ELR (cell line): ENCODE data around the gene C2orf92.
A peak's percentile ranks its signal among the peaks of the same experiment; 100 is the strongest.

Source experiments
- DNase-seq: peaks from one replicate; pipeline ENCODE4 v3.0.0-alpha.2; 2015; ENCODE audit warnings: low read depth

C2orf92 gene

DNA sequence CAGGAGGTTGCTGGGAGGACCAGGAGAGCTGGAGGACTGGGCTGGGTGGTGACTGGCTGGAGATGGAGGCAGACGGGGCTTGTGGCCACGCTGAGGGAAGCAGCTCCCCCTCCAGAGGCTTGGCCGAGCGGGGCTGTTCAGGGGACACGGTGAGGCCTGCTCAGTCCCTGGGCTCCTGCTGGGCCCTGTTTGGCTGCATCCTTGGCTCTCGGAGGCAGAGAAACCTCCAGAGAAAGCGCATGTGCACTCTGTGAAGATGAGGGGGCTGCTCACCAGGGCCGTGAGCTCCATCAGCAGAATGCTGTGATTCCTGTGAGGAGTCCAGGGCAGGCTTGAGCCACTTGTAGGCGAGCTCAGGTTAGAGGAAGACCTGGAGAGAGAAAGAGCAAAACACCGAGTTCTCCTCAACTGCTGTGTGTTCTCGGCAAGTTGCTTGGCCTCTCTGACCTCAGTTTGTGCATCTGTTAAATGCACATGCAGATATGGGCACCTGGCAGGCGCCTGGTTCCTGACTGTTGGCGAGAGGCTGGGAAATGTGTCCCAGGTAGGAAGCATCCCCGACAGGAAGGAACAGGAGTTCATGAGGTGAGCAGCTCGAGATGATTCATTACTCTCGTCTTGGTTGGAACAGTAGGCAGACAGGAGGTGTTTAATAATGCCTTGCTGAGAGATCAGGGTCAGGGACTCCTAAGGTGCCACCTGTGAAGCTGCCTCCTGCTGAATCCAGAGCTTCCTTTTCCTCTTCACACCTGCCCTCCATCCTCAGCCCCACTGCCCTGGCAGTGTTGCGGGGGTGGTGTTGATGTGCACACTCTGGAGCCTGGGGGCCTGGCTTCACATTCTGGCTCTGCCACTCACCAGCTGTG is 44.8 kb downstream of the C2orf92 start:
- DNase-seq: no peak

DNA sequence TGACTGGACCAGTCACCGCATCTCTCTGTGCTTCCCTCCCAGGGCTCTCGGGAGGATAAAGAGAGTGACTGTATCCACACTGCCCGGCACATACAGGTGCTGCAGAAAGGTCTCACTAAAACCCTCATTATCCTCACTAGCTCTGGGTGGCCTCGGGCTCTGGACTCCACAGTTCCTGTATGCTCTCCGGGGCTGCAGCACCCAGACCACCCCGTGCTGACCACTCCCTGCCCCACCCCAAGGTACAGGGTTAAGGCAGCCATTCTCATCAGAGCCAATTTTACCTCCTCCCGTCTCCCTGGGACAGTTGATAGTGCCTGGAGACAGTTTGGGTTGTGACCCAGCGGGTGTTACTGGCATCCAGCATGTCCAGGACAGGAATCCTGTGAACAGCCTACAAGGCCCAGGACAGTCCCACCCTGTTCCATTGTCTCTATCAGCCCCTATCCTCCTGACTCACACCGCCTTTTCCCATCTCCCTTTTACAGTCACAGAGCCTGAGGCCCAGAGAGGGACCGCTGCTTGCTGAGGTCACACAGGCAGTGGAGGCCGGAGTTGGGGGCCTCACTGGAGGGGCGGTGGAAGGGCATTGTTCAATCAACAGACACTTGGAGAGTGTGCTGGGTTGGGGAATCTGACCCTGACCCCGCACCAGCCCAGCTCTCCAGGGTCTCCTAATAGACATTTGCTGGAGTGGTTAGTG is 45.6 kb downstream of the C2orf92 start:
- DNase-seq: no peak

DNA sequence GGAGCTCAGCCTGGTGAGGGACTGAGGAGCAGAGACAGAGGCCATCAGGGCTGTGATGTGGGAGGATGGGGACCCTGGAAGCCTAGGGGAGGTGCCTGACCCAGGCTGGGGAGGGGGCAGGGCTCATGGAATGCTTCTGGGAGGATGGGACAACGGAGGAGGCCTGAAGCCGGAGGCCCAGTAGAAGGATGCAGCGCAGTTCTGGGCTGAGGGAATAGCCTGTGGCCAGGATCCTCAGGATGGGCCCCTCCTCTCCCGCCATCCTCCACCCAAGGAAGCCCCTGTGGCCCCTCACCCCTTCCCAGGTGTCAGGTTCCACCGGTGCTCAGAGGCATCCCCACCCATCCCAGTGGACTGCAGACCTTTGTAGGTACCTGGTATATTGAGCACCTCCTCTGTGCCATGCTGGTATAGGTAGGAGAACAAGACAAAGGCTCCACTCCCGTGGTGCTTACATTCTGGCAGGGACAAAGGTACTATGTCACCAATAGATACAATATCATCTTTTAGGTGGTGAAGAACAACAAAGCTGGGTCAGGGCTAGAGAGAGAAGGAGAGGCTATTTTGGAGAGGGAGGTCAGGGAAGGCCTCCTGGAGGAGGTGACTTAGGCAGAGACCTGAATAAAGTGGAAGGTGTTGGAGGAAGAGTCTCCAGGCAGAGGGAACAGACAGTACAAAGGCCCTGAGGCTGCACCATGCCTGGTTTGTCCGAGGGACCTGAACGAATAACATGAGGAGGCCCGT is 46.6 kb downstream of the C2orf92 start:
- DNase-seq: no peak

GRCh38 chr2:97716695-97717612 is 47.4 kb downstream of the C2orf92 start:
- no peak for DNase-seq

DNA sequence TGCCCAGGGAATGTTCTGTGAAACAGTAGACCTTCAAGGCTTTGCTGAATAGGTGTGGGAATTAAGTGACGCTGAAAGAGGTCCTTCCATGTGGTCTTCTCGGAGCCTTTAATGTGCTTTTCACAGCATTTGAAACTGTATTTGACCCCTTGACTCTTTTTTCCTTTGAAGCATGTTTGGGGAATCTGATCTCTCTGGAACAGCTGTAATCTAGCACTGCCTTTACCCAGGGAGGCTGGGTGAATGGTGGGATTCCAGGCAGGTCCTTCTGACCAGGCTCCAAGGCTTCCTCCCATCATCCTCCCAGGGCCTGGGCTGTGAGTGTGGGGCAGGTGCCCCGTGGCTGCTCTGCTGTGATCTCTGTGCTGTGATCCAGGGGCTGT is 48.1 kb downstream of the C2orf92 start:
- no peak for DNase-seq

GRCh38 chr2:97718051-97718882 is 48.8 kb downstream of the C2orf92 start:
- no peak for DNase-seq

DNA sequence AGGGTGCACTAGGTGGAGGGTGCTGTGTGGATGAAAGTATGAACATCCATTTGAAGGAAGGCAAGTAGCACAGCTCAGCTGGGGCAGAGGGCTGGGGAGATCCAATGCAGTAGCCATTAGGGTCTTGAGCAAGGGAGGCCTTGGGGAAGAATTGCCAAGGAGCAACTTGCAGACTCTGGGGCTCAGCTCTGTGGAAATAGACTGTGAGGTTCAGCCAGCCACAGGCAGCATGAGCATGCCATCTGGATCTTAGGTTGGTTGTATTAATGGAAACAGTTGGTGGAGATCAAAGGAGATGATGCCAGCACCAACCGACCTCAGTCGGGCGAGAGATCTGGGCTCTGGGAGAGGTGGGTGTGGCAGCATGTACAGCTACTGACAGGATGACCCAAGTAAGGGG is 49.4 kb downstream of the C2orf92 start:
- no peak for DNase-seq

DNA sequence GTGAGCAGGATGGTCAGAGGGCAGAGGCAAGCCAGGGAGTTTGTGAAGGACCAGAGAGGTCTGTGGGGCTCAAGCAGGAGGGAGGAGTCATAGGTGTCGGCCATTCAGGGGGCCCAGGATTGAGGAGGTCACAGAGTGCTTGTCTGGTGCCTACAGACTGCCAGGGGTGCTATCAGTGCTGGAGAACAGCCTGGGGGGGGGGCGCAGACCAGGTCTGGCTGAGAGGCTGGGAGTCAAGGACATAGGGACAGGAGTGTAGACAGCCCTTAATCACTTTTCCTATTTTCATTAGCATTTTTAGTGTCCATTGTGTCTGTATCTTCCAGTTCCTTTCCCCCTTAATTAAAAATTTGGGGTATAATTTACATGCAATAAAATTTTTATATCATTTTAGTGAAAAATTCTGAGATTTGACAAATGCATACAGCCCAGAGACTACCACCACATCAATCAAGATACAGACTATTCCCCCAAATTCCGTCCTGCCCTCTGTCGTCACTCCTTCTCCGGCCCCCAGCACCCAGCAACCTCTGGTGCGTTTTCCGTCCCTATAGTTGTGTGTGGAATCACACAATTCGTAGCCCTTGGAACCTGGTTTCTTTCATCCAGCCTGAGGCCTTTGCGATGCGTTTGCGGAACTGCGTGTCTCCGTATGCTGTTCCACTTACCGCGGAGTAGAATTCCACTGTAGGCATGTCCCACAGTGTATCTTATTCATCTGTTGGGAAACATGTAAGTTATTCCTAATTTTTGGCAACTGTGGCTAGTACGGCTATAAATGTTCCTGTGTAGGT is 50.0 kb downstream of the C2orf92 start:
- no peak for DNase-seq

- DNase-seq: no peak
Measured at GRCh38 chr2:97720746-97721145, 51.2 kb downstream of the C2orf92 start.

DNA sequence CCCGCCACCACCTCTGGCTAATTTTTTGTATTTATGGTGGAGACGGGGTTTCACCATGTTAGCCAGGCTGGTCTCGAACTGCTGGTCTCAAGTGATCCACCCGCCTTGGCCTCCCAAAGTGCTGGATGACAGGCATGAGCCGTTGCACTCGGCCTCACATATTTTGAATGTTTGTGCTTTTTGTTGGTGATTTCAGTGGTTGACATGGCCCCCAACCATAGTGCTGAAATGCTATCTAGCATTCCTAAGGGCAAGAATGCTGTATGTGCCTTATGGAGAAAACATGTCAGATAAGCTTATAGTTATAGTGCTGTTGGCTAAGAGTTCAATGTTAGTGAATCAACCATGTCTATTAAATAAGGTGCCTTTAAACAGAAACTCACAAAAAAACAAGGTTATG is 52.7 kb downstream of the C2orf92 start:
- DNase-seq: no peak

- DNase-seq: no peak
Measured at GRCh38 chr2:97723156-97724072, 53.9 kb downstream of the C2orf92 start.

GRCh38 chr2:97724073-97724410 is 54.5 kb downstream of the C2orf92 start:
- DNase-seq: no peak

- DNase-seq: no peak
Measured at GRCh38 chr2:97724501-97724900, 55.0 kb downstream of the C2orf92 start.

DNA sequence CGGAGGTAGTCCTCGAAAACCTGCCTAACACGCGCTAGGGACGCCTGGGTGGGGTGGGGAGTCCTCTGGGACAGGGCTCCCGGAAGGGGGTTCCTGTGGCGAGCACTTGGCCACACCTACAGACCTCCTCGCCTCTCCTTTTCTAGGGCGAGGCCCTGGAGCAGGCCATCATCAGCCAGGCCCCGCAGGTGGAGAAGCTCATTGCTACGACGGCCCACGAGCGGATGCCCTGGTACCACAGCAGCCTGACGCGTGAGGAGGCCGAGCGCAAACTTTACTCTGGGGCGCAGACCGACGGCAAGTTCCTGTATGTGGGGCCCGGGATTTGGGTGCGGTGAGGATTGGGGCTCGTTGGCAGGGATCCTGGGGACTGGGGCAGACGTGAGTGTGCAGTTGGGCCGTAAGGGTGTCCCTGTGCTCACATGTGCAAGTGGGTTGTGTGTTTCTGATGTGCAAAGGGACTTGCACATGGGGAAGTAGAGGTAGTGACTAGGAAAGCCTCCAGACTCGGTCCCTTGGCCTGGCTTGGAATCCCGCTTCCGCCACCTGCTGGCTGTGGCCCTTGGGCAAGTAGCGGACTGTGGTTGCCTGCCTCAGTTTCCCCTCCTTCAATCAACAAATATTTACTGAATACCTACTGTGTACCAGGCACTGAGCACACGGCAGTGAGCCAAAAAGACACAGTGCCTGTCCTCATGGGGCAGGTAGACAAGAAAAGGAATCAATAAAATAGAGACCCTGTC is 55.6 kb downstream of the C2orf92 start:
- no peak for DNase-seq

- DNase-seq: peak; percentile 23
Measured at GRCh38 chr2:97726261-97727064, 57.0 kb downstream of the C2orf92 start.

- no peak for DNase-seq
Measured at GRCh38 chr2:97727296-97727695, 57.8 kb downstream of the C2orf92 start.

DNA sequence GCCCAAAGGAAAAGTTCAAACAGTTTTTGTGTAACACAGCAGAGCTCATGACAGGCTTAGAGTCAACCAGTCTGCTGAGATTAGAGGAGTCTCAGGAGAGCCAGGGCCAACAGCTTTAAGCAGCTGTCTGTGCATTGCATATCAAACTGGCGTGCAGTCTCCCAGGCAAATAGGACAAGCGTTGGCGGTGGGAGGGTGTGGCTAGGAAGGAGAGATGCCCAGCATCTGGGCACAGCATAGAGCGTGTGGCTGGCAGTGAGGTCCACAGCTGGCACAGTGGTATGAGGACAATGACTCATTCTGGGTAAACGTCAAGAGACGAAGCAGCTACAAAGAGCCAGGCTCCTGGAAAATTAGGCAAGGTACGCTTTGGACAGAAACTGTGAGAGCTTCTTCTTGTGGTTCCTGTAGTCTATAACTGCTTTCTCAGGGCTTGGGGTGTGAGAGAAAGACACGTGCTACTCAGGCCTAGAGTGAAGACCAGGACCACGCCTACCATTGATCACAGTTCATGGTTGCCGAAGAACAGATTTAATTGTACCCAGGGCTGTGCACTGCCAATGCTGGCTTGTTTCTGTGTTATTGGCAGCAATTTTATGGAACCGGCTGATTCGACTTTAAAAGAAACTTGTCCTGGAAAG is 58.7 kb downstream of the C2orf92 start:
- DNase-seq: no peak
